GM18951 (cell line): ENCODE data around the gene SYNE2.

Experiments used
- POLR2A ChIP-seq: IDR thresholded peaks from 4 replicates; pipeline ENCODE4 v1.6.1; 2011; ENCODE audit warnings: mild to moderate bottlenecking; ENCODE audit not compliant: insufficient read length, insufficient read depth; ENCODE audit errors: extremely low read depth
- in situ Hi-C: fragments of 300-500 bp; cut with MboI; formaldehyde crosslinking; loops from one replicate; pipeline ENCODE4 v1.12.0; 2022; ENCODE audit warnings: low sequenced_read_pairs, mixed read lengths, inconsistent platforms; ENCODE audit not compliant: unreplicated experiment

Gene SYNE2

DNA sequence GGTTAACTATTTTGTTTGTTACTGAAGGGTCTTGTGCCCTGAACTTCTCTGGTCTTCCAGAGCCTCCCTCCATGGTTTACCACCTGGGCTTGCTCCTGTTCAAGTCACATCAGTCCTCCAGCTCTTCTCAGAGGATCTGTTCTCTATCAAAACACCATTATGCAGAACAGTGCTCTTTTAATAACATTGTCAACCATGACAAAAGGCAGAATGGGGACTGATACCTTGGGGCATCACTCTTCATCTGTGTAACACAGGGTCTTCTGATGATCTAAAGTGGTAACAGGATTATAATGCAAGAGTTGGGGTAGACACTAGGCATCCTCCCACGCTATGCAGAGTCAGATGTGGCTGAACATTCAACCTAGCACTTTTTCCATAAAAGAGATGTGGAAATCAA, 403.0 kb downstream of the SYNE2 start:
- in situ Hi-C loops, result no loop called here
- no peak for TF ChIP-seq POLR2A

DNA sequence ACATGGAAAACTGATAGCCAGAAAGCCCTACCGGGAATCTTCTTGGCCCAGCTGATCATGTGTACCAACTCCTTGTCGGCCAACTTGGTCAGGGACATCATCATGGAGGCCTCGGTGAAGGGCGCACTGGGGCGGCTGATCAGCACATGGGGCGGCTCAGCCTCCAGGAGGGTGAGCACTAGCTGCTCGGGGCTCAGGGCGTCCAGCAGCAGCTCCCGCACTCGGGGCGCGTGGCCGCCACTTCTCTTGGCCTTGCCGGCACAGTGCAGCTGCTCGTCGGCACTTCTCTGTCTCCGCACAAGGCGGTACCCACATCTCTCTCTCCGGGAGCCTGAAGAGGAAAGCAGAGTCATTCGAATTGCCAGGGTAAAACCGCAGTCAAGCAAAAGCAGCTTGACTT, 407.6 kb downstream of the SYNE2 start:
- no peak for TF ChIP-seq POLR2A
- in situ Hi-C loops, result no loop called here

DNA sequence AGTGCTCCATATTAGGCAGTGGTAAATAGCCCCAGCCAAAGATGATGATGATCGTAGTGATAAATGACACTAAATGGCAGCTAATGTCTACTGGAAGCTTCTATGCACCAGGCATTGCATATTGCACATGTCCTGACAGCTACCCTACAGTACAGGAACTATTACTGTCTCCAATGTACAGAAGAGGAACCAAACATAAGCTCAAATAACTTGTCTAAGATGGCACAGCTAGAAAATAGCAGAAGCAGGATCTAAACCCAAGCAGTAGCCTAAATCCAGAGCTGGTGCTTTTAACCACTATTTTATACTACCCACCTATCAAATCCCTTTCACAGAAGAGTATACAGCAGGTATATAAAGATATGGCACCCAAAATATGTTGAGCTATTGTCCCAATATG, 412.4 kb downstream of the SYNE2 start:
- no peak for TF ChIP-seq POLR2A
- in situ Hi-C loops, result no loop called here

DNA sequence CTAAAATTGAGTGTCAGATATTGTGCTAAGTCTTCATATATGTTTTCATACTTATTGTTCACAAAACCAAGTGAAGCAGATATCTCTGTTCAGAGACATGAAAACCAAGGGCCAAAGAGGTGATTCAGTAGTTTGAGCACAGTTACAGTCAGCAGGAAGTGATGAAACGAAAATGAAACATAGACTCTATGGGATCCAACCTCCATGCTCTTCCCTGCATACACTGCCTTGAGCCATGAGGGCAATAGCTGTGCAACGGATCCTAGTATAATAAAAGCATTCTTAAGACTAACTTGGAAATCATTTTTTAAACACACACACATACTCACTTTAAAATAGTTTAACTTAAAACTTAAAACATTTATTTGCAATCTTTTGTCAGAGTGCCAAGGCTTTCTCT, 413.4 kb downstream of the SYNE2 start:
- TF ChIP-seq POLR2A, result no peak
- in situ Hi-C loops, result no loop called here

DNA sequence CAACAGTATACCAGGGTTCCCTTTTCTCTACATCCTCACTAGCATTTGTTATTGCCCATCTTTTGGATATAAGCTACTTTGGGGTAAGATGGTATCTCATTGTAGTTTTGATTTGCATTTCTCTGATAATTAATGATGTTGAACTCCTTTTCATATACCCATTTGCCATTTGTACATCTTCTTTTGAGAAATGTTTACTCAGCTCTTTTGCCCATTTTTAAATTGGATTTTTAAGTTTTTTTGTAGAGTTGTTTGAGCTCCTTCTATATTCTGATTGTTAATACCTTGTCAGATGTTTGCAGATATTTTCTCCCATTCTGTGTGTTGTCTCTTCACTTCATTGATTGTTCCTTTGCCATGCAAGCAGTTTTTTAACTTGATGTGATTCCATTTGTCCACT, 419.2 kb downstream of the SYNE2 start:
- no peak for TF ChIP-seq POLR2A
- in situ Hi-C loops, result no loop called here
